NCI-H460 (cell line): ENCODE data around the gene ALG5. TPM values are rescaled to one million over a fixed set of nuclear protein-coding genes. Genes with fewer than 3 reads are reported as not detected.

ENCODE experiments used
- DNase-seq: peaks from one replicate; pipeline ENCODE4 v3.0.0-alpha.2; 2016; ENCODE audit warnings: low read depth; ENCODE audit errors: extremely low read depth
- total RNA-seq: library from RNA; depleted of rRNA; stranded (reverse); fragments of >200 nt; shearing (Covaris generic); gene quantifications from 2 replicates; pipeline ENCODE4 v1.2.3, GENCODE V29; 2014; rRNA removed

The ALG5 gene
- total RNA-seq, 1 experiment from 2014 or later = 35.4 TPM

DNA sequence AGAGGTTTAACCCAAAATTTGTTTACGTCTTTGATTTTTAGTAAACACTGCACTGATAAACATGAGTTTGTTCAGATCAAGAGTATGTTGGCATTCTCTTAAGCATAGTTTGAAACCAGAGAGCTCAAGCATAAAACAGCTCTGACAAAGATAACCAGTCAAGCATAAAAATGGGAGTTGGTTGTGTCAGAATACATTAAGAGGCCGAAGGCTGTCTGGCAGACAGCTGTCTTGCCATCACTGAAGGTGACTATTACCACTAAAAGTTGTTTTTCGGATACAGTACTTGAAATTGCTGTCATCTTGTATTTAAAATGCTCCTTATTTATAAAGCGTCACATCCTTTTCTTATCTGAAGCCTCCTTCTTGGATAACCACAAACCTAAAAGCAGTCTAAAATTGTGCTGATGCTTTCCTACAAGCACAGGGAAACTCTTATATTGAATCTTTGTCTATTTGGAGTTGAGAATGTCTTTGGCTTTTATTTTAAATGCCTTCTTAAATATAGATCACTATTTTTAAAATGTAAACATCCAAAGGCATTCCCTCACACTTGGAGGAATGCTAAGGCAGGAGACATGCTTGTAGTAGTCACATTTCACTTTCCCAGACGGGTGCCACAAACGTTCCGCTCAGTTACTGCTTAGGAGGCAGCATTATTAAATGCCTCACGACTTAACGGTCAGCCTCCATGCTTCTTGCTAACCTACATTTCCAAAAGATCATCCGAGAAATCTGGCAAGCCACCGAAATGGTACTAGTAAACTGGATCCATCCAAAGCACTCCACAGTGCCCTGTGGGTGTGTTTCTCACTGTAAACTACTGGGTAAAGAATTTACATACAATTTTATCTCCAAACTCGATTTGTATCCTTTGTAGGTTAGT, 80.7 kb downstream of the ALG5 start:
- DNase-seq = no peak

DNA sequence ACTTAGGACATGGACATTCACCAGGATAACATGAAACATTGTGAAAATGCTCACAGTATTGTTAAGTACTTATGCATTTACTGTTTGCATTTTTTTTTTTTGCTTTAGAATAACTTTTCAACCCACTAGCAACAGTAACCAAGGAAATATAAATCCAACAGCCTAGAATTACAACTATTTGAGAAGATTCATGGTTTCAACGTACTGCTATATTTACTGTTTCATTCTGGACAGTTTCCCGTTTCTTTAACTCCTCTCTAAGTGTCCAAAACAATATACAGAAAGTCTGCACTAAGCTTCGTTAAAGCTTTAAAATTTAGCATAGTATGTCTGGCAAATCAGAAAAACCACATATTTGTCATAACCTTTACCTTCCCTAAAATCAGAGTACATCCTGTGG, 81.8 kb downstream of the ALG5 start:
- no peak for DNase-seq

DNA sequence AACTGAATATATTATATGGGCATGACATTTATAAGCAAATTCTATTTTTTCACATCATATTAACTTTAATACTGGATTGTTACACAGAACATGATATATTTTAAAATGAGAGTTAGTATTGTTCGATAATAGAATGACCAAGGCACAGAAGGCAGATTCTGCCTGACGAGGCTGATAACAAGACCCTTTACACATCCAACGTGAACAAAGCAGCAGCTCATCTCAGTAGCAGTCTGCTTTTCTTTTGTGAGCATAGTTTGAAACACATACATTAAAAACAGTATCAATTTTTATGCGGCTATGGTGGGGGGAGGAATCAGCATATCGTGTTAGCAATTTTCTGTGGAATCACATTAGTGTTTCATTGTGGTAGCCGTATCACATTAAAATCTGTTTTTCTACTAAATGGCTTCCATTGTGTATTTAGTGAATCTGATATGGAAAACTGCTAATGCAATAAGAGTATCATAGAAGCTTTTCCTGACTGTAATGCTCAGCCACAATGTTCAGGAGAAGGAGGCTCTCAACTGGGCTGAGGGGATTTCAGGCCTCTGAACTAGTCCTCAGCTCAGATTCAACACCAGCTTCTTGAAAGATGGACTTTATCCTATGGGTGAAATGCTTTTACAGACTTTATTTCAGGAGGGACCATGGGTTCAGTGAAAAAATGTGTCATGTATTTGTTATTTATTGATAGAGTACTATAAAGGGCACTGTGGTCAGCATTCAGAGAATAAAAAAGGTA, 83.1 kb downstream of the ALG5 start:
- DNase-seq = no peak

DNA sequence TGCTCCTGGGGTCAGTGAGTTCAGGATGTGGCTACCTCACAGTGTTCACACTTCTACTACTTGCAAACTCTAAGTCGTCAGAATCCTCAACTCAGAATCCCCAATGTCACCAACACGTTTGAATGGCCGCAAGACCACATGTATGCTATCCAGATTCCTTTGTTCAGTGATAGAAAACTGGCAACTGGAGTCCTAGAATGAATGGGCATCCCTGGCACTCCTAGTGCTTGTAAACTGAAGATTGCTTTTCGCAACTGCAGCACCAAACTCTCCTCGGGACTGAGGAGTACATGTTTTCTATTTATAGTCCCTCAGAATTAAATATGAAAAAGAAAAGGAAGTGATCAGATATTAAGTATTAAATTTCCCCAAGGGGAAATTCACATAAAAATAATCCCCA, 84.0 kb downstream of the ALG5 start:
- DNase-seq = no peak

DNA sequence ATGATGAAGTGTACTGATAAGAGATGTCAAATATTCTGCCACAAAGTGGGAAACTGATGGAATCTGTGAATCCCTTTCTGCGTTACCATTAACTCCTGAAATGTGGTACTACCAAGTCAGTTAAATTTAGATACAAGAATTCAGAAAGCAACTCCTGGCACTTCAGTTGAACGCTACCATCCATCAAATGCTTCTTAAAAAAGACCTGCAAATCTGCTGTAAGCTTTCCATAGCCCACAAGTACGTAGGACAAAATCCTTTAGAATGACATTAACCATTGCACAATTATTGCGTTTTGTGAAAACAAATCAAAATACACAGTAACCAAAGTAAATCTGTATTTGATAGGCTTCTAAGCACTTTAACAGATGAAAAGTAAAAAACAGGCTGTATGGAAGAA, 84.5 kb downstream of the ALG5 start:
- no peak for DNase-seq

DNA sequence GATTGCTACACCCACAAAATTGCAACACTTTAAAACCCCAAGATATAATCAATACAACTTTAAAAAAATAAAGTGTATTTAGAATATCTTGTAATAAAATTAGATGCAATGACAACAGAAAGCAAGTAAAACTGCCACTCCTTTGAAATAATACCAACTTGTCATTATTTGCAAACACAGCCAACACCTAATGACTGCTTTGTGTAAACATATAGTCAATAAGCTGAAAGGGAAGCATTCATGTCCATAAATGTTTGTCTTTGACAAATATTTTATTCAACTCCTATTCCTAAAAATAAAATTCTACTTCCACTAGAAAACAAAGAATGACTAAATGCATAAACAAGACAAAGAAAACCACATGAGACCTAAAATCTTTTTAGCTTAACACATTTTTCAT, 85.7 kb downstream of the ALG5 start:
- DNase-seq = no peak

DNA sequence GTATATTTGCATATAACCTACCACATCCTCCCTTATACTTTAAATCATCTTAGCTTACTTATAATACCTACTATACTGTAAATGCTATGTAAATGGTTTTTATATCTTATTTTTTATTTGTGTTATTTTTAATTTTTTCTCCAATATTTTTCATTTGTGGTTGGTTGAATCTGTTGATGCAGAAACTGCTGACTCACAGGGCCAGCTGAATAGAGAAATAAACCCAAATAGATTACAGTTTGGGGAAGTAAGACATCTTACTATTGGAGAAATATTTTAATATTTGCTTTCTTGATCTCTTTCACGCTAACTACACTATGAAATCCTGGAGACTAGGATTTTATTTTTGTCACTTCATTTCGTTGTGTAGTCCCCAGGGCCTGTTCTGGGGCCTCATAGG, 86.2 kb downstream of the ALG5 start:
- DNase-seq = no peak

DNA sequence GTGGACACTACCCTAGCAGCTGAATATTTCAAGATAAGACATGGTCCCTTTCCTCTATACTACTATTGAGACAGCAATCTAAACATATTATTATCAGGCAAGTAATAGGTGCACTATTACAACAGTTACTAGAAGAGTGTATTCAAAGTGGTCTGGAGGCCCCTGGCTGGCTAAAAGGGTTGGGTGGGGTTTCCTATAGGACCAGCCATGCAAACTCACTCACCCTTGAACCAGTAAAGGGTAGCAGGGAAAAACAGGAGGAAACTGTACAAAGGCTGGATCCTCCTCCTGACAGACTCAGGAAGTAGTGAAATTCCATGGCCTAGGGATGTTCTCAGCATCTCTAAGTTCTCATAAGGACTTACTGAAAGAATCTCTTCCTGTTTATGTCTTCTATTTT, 86.8 kb downstream of the ALG5 start:
- no peak for DNase-seq

DNA sequence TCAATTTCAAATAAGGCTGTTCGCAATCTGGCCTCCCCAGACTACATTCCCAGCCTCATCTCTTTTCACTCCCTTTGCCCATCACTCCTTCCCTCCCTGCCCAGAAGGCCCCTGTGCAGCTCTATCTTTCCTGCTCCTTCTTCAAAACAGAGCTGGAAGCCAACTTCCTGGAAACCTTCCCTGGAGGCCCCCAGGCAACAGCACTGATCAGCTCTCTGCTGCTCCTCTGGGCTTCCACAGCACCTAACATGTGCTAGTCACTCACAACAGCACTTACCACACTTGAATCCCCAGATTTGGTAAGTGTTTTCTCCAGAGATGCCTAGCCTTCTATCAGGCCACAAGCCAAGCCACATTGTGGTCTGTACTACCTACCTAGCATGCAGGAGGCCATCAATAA, 88.6 kb downstream of the ALG5 start:
- DNase-seq = no peak

DNA sequence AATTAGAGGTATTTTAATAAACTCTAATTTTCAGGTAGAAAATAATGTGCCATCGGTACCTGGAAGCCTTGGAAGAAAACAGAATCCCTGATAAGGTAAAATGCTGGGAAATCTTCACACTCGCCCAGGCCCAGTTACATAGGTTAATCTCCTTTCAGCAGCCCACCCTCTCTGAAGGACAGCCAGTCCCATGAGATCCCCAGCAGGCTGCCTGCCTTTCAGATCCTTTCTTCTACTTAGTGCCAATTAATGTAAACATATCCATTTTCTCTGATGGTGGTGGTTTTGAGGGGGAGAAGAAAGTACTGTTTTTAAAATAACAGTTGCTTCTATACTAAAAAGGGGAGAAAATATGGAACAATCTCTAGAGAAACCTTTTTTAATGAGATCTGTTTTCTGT, 91.3 kb downstream of the ALG5 start:
- DNase-seq = no peak

DNA sequence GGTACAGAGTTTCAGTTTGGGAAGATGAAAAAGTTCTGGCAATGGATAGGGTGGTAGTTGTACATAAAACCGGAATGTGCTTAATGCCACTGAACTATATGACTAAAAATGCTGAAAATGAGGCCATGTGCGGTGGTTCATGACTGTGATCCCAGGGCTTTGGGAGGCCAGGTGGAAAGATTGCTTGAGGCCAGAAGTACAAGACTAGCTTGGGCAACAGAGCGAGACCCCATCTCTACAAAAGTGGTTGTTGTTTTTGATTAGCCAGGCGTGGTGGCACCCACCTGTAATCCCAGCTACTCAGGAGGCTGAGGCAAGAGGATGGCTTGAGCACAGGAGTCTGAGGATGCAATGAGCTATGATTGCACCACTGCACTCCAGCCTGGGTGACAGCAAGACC, 91.9 kb downstream of the ALG5 start:
- no peak for DNase-seq

DNA sequence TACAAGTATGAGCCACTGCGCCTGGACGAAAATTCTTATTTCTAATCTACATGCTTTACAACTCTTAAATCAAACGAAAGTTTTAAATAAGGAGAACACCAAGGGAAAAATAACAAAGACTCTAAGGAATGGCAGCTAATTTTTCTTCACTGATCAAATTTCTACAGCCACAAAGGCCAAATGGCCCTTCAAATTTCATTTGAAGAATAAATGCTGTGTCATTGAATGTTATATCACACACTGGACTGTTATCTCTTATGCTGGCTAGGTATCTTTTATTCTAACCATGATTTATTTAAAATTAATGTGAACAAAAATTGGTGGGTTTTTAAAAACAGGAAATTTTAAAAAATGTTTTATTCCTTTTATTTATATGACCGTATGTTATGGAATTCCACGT, 93.2 kb downstream of the ALG5 start:
- DNase-seq = no peak

DNA sequence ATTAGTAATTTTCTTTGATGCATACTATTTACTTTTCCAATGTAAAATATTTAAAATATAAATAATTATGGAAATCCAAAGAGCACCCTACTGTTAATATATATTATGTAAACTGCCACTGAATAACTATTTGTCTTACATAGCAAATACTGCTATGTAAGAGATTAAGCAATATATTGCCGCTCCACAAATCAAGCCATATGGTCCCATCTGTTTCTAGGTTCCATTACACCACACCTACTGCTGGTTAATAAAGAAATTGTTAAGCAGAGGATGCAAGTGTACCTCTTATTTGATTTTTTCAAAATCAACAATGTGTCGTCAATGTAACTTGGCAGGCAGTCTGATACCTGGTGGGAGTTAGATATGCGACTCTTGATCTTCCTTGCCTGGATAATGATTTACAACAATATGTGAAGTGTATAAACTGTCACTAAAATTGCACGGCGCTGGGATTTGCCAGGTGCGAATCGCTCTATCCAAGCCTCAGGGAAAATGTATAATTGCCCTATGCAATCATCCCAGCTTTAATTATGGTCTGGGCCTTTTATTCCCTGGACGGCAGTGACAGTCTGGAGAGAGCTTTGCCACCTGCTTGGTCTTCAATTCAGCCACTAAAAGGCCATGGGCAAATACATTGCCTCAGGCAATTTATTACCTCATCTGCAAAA, 95.1 kb downstream of the ALG5 start:
- DNase-seq = no peak

Other genes with a start within 250 kb of the ALG5 start
- 1.5 and 1.7 TPM in 2 replicates for gene RFXAP, start 180.1 kb downstream of the ALG5 start, total RNA-seq
- 1.2 TPM in 2 replicates for gene SMAD9, start 79.1 kb downstream of the ALG5 start, total RNA-seq
- 126 and 133 TPM in 2 replicates for gene EXOSC8, start 1.4 kb upstream of the ALG5 start, total RNA-seq
- 30.7 and 34.1 TPM in 2 replicates for gene SUPT20H, start 60.3 kb upstream of the ALG5 start, total RNA-seq
- gene CSNK1A1L, start 106.3 kb upstream of the ALG5 start, total RNA-seq = not detected in 2 replicates